IPS-20b (cell line): ENCODE measurements around the gene NEU1.
"Not testable (repeated sequence)": the region's sequence is repeated elsewhere in the genome, so short reads cannot be mapped to it uniquely, and the experiment has no call there.

Experiments
- H3K27ac ChIP-seq: one replicate; pipeline ENCODE4 v1.5.1; 2013; ENCODE audit warnings: low read length
- H3K27me3 ChIP-seq: 2 replicates; pipeline ENCODE4 v1.6.1; 2013; ENCODE audit warnings: mild to moderate bottlenecking, low read length, inconsistent platforms; ENCODE audit not compliant: insufficient read depth
- H3K36me3 ChIP-seq: 2 replicates; pipeline ENCODE4 v1.6.1; 2013; ENCODE audit warnings: low read depth, mild to moderate bottlenecking, inconsistent platforms, low read length, moderate library complexity; ENCODE audit not compliant: insufficient read depth
- H3K4me1 ChIP-seq: 2 replicates; pipeline ENCODE4 v1.6.1; 2013; ENCODE audit warnings: mild to moderate bottlenecking, control low read depth, inconsistent platforms, low read length, moderate library complexity; ENCODE audit not compliant: insufficient read depth
- H3K4me3 ChIP-seq: 2 replicates; pipeline ENCODE4 v1.5.1; 2013; ENCODE audit warnings: mild to moderate bottlenecking, low read length, inconsistent platforms
- H3K9ac ChIP-seq: 2 replicates; pipeline ENCODE4 v1.6.1; 2013; ENCODE audit warnings: low read depth, mild to moderate bottlenecking, inconsistent platforms, low read length, moderate library complexity
- H3K9me3 ChIP-seq: 2 replicates; pipeline ENCODE4 v1.6.1; 2013; ENCODE audit warnings: mild to moderate bottlenecking, low read depth, low read length, inconsistent platforms; ENCODE audit not compliant: insufficient read depth

Gene NEU1

DNA sequence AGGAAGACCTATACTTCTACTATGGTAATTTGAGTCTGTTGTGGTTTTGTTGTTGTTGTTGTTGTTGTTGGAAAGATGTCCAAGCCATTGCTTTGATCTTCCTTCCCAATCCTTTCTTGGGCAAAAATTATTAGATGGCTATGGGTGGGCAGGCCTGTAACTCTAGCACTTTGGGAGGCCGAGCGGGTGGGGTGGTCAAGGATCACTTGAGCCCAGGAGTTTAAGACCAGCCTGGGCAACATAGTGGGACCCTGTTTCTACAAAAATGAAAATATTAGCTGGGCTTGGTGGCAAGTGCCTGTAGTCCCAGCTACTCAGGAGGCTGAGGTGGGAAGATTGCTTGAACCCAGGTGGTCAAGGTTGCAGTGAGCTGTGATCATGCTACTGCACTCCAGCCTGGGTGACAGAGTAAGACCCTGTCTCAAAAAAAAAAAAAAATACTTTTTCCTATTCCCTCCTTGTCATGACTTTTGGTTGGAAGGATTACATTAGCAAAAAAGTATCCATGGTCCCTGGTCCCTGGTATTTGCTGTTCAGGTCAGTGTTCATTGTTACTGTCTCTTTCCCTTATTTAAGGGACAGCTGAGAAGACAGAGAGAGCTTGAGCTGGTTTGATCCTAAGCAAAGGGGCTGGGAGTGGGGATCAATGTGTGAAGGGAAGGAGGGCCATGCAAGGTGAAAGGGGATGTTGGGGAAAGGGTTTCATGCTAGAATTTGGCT, 11.7 kb downstream of the NEU1 start:
- Histone ChIP-seq H3K9me3 (peaks cover 3% of the 10 kb centered on the region; the same call in 1 of the 2 replicates), H3K4me3 (no peak overlapping the region), H3K27me3 (no peaks in the 10 kb centered on the region), H3K4me1 (no peaks in the 10 kb centered on the region), H3K36me3 (no peaks in the 10 kb centered on the region), H3K27ac (no peak overlapping the region), H3K9ac (no peak overlapping the region)

DNA sequence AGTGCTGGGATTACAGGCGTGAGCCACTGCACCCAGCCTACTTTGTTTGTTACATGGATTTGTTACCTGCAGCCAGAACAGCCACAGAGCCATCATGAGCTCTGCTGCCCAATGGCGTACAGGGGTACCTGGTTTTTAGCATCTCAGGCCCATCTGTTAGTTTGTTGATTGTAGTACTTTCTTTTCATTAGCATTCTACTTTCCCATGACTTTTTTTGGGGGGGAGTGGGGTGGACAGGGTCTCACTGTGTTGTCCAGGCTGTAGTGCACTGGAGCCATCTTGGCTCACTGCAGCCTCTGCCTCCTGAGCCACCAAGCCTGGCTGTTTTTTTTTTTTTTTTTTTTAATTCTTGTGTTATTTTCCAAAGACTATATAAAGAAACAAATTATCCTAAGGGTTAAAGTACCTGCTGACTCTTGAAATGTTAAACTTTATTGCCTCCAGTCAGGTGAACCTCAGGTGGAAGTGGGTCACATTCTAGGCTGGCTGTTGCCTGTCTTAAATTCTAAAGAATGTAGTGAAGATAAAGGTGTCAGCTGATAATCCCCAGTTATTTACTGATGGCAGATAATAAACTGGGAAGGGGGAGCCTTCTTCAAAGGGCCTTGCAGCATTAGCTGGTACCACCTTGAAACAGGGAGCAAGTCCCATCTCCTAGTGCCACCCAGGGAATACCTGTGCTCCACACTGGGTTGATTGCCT, 15.2 kb downstream of the NEU1 start:
- Histone ChIP-seq H3K27ac (no peak overlapping the region), H3K4me1 (no peaks in the 10 kb centered on the region), H3K27me3 (no peaks in the 10 kb centered on the region), H3K36me3 (no peaks in the 10 kb centered on the region), H3K4me3 (no peak overlapping the region), H3K9ac (no peak overlapping the region), H3K9me3 (no peaks in the 10 kb centered on the region)

DNA sequence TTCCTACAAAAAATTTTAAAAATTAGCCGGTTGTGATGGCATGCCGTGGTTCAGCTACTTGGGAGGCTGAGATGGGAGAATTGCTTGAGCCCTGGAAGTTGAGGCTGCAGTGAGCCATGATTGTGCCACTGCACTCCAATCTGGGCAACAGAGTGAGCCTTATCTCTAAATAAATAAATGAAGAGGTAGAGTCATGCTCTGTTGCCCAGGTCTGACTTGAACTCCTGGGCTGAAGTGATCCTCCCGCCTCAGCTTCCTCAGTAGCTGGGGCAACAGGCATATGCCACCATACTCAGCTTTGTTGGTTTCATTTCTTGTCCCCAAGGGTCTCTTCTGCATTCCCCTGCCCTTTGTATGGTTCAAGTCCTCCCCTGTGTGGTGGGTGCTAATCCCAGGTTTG, 18.1 kb downstream of the NEU1 start:
- Histone ChIP-seq H3K4me3 (no peak overlapping the region), H3K27ac (no peak overlapping the region), H3K9ac (no peak overlapping the region), H3K4me1 (no peaks in the 10 kb centered on the region), H3K36me3 (peaks cover 14% of the 10 kb centered on the region), H3K27me3 (no peaks in the 10 kb centered on the region), H3K9me3 (no peaks in the 10 kb centered on the region)

DNA sequence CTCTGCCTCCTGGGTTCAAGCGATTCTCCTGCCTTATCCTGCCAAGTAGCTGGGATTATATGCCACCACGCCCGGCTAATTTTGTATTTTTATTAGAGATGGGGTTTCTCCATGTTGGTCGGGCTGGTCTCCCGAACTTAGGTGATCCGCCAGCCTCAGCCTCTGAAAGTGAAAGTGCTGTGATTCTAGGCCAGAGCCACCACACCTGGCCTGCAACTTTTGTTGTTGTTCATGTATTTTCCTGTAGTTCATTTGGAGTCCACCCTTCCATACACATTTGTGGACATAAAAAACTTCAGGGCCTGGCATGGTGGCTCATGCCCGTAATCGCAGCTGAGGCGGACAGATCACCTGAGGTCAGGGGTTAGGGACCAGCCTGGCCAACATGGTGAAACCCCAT, 20.6 kb downstream of the NEU1 start:
- H3K27me3 ChIP-seq = no peaks in the 10 kb centered on the region
- H3K9ac ChIP-seq = no peak overlapping the region
- H3K4me1 ChIP-seq = peaks cover 8% of the 10 kb centered on the region; the same call in 1 of the 2 replicates
- no peaks in the 10 kb centered on the region for H3K9me3 ChIP-seq
- H3K27ac ChIP-seq = no peak overlapping the region
- no peak overlapping the region for H3K4me3 ChIP-seq
- peaks cover 39% of the 10 kb centered on the region for H3K36me3 ChIP-seq

DNA sequence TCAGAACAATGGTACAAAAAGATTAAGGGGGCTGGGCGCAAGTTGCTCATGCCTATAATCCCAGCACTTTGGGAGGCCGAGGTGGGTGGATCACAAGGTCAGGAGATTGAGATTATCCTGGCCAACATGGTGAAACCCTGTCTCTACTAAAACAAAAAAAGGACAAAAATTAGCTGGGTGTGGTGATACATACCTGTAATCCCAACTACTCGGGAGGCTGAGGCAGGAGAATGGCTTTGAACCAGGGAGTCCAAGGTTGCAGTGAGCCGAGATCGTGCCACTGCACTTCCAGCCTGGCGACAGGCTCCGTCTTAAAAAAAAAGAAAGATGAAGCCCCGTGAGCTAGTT, 22.9 kb downstream of the NEU1 start:
- H3K9me3 ChIP-seq, H3K27me3 ChIP-seq, H3K4me3 ChIP-seq, H3K4me1 ChIP-seq, H3K9ac ChIP-seq, H3K27ac ChIP-seq: not testable (repeated sequence)
- H3K36me3 ChIP-seq = peaks cover 53% of the 10 kb centered on the region

DNA sequence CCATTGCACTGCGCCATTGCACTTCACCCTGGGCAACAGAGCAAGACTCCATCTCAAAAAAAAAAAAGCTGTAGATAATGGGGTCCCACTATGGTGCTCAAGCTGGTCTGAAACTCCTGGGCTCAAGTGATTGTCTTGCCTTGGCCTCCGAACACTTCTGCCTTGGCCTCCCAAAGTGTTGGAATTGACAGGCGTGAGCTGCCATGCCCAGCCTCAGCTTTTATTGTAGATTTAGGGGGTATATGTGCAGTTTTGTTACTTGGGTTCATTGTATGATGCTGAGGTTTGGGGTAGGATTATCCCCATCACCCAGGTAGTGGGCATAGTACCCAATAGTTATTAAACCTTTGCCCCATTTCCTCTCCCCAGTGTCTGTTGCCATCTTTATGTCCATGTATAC, 23.7 kb downstream of the NEU1 start:
- Histone ChIP-seq H3K9ac (no peak overlapping the region), H3K36me3 (peaks cover 53% of the 10 kb centered on the region), H3K27me3 (no peaks in the 10 kb centered on the region), H3K9me3 (no peaks in the 10 kb centered on the region), H3K4me1 (peaks cover 8% of the 10 kb centered on the region; the same call in 1 of the 2 replicates), H3K27ac (no peak overlapping the region), H3K4me3 (peak overlapping the region; percentile 91; the same call in 1 of the 2 replicates)

DNA sequence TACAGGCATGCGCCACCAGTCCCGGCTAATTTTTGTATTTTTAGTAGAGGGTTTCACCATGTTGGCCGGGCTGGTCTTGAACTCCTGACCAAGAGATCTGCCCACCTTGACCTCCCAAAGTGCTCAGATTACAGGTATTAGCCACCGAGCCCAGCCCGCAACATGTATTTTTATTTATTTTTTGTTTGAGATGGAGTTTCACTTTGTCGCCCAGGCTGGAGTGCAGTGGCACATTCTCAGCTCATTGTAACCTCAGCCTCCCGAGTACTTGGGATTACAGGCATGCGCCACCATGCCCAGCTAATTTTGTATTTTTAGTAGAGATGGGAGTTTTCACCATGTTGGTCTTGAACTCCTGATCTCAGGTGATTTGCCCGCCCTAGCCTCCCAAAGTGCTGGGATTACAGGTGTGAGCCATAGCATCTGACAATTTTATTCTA, 24.5 kb downstream of the NEU1 start:
- not testable (repeated sequence) for H3K4me1 ChIP-seq, H3K27me3 ChIP-seq, H3K9me3 ChIP-seq, H3K27ac ChIP-seq
- H3K9ac ChIP-seq = peak overlapping the region; percentile 99; the same call in 1 of the 2 replicates
- peak overlapping the region; percentile 91 for H3K4me3 ChIP-seq
- H3K36me3 ChIP-seq = peaks cover 53% of the 10 kb centered on the region

DNA sequence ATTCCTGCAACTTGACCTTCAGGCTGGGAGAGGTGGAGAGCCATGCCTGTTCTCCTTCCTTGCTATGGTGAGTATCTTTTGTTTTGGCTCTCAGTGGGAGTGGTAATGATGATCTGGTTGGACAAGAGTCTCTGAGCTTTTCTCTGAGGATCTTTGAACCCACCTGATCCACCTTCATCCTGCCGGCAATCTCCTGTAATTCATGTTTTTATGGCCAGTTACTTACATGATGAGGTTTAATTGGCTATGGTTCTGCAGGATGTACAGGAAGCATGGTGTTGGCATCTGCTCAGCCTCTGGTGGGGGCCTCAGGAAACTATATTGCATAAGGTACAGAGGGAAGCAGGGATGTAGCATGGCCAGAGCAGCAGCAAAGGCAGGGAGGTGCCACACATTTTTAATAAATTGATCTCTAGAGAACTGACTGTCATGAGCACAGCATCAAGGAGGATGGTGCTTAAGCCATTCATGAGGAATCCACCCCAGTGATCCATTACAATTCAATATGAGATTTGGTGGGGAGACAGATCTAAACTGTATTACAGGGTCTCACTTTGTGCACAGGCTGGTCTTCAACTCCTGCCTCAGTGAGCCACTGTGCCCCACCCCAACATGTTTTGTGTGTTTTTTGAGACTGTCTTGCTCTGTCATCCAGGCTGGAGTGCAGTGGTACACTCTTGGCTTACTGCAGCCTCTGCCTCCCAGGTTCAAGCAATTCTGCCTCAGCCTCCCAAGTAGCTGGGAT, 25.1 kb downstream of the NEU1 start:
- Histone ChIP-seq H3K9ac (peak overlapping the region; percentile 99; the same call in 1 of the 2 replicates), H3K4me1 (peaks cover 8% of the 10 kb centered on the region; the same call in 1 of the 2 replicates), H3K27ac (no peak overlapping the region)

DNA sequence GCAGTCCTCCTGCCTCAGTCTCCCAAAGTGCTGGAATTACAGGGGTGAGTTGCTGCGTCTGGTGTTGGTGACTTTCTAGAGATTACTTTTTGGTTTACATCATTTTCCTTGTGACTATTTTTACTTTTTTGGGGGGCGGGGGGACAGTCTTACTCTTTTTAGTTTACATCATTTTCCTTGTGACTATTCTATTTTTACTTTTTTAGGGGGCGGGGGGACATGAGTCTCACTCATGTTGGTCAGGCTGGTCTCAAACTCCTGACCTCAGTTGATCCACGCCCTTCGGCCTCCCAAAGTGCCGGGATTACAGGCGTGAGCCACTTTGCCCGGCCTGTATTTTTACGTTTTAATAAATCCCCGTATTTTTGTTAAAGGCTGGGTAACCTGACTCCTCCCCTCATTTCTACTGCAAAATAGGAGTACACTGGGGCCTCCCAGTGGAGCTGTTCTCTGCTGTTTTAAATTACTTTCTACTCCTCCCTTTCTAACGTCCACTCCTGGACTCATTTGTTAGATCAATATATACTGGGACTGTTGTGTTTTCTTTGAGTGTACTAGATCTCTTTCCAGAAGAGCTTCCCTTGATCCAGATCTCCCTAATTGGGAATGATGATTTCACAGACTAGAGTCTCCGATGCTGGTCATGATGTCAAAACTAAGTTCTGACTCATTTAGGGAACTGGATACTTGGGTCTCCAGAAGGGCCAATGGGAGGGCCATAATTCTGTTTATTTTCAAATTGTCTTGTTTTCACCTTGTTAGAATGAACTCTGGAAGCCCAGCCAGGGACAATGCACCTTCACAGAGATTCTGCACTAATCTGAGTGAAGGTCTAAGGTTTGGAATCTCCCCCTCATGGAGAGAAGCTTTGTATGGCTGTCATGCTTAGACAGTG, 25.9 kb downstream of the NEU1 start:
- H3K27me3 ChIP-seq = no peaks in the 10 kb centered on the region
- H3K36me3 ChIP-seq = peaks cover 53% of the 10 kb centered on the region
- peak overlapping the region; percentile 12 for H3K27ac ChIP-seq
- H3K4me1 ChIP-seq = peaks cover 8% of the 10 kb centered on the region; the same call in 1 of the 2 replicates
- peak overlapping the region; percentile 99 for H3K9ac ChIP-seq
- H3K9me3 ChIP-seq = no peaks in the 10 kb centered on the region
- H3K4me3 ChIP-seq = peak overlapping the region; percentile 91

More for the DNA sequence above, 25.1 kb downstream of the NEU1 start:
- Histone ChIP-seq H3K4me3 (peak overlapping the region; percentile 91), H3K9me3 (no peaks in the 10 kb centered on the region), H3K36me3 (peaks cover 53% of the 10 kb centered on the region), H3K27me3 (no peaks in the 10 kb centered on the region)

DNA sequence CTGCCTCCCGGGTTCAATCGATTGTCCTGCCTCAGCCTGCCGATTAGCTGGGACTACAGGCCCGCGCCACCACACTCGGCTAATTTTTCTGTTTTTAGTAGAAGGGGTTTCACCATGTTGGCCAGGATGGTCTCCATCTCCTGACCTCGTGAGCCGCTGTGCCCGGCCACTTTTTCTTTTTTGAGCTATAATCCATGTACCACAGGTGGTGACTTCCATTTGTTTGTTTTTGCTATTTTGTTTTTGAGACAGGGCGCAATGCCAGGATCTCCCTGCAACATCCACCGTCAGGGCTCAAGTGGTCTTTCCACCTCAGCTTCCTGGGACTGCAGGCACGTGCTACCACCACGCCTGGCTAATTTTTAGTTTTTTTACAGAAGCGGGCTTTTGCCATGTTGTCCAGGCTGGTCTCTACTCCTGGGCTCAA, 26.6 kb downstream of the NEU1 start:
- peaks cover 8% of the 10 kb centered on the region; the same call in 1 of the 2 replicates for H3K4me1 ChIP-seq
- H3K9me3 ChIP-seq = no peaks in the 10 kb centered on the region
- peak overlapping the region; percentile 12 for H3K27ac ChIP-seq
- peak overlapping the region; percentile 91 for H3K4me3 ChIP-seq
- peaks cover 53% of the 10 kb centered on the region for H3K36me3 ChIP-seq
- H3K27me3 ChIP-seq = no peaks in the 10 kb centered on the region
- H3K9ac ChIP-seq = peak overlapping the region; percentile 99
